ENCODE data around the gene ACTN4.
"Not testable (repeated sequence)": the region's sequence is repeated elsewhere in the genome, so short reads cannot be mapped to it uniquely, and the experiment has no call there.

ACTN4 gene

GRCh38 chr19:38761884-38762389 is 114.5 kb downstream of the ACTN4 start:
- in situ Hi-C loops (cut with MboI; ENCODE audit: low sequenced_read_pairs) = not testable (repeated sequence)

- in situ Hi-C loops (cut with MboI; ENCODE audit: low sequenced_read_pairs) = no loop called here
Observed at GRCh38 chr19:38763795-38764220, 116.4 kb downstream of the ACTN4 start.

GRCh38 chr19:38765214-38765613 is 117.8 kb downstream of the ACTN4 start:
- in situ Hi-C loops (cut with MboI; ENCODE audit: low sequenced_read_pairs) = no loop called here

GRCh38 chr19:38766276-38767047 is 119.0 kb downstream of the ACTN4 start:
- in situ Hi-C loops (cut with MboI; ENCODE audit: low sequenced_read_pairs) = no loop called here

GRCh38 chr19:38769635-38770211 is 122.3 kb downstream of the ACTN4 start:
- in situ Hi-C loops (cut with MboI; ENCODE audit: low sequenced_read_pairs) = no loop called here

- in situ Hi-C loops (cut with MboI; ENCODE audit: low sequenced_read_pairs) = not testable (repeated sequence)
Observed at GRCh38 chr19:38770228-38770948, 122.9 kb downstream of the ACTN4 start.

- in situ Hi-C loops (cut with MboI; ENCODE audit: low sequenced_read_pairs) = not testable (repeated sequence)
Observed at GRCh38 chr19:38770949-38771275, 123.5 kb downstream of the ACTN4 start.

GRCh38 chr19:38771569-38771968 is 124.1 kb downstream of the ACTN4 start:
- in situ Hi-C loops (cut with MboI; ENCODE audit: low sequenced_read_pairs) = not testable (repeated sequence)

- in situ Hi-C loops (cut with MboI; ENCODE audit: low sequenced_read_pairs) = no loop called here
Observed at GRCh38 chr19:38773469-38774177, 126.2 kb downstream of the ACTN4 start, which contains the start of gene LGALS7. Gene LGALS7, minus strand, starts transcription at chr19:38773517. Its CDS starts 25 bp downstream, at chr19:38773492.

GRCh38 chr19:38774181-38774950 is 126.9 kb downstream of the ACTN4 start:
- in situ Hi-C loops (cut with MboI; ENCODE audit: low sequenced_read_pairs) = no loop called here

- in situ Hi-C loops (cut with MboI; ENCODE audit: low sequenced_read_pairs) = no loop called here
Observed at GRCh38 chr19:38778733-38779132, 131.3 kb downstream of the ACTN4 start.

GRCh38 chr19:38780443-38780842 is 133.0 kb downstream of the ACTN4 start:
- in situ Hi-C loops (cut with MboI; ENCODE audit: low sequenced_read_pairs) = no loop called here

- in situ Hi-C loops (cut with MboI; ENCODE audit: low sequenced_read_pairs) = no loop called here
Observed at GRCh38 chr19:38781058-38781457, 133.6 kb downstream of the ACTN4 start.
